ENCODE results near the gene ABCC9.

The ABCC9 gene

DNA sequence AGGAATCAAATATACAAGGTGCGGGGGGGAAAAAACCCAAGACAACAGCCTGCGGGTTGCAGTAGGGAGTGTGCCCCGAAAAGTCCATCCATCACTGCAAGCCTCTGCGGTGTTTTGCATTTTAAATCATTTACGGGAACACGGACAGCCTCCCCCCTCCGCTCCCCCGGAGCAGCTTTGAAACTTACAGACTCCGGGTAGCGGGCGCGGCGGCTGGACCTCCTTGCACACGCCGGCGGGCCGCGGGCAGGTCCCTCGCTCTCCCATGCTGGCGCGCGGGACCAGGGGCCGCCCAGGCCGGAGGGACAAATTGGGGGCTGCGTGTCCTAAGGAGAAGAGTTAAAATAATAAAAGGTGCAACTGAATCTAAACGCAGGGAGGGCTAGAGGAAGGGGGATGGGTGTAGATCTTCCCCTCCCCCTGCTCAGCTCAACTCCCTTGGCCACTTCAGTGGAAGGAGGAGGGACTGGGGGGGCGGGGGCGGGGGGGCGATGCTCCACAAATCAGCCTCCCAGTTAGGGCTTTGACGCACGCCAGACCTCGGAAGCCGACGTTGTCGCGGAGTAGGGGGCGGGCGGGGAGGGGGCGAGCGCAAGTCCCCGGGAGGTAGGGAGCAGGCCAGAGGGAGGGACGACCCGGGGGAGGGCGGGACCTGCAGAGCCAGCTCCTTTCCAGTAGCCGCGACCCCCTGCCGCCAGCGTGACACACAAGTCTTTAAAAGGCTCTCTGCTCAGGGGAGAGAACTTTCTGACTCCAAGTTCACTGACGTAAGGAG is 166.7 kb downstream of the ABCC9 start, which contains the start of gene KCNJ8:
KCNJ8 (minus strand) TSS at position 349 of the 775 bp plus-strand sequence. CDS start 1,090 bp downstream, outside the sequence.
- DNase-seq (ENCODE audit: low read depth): no peak

DNA sequence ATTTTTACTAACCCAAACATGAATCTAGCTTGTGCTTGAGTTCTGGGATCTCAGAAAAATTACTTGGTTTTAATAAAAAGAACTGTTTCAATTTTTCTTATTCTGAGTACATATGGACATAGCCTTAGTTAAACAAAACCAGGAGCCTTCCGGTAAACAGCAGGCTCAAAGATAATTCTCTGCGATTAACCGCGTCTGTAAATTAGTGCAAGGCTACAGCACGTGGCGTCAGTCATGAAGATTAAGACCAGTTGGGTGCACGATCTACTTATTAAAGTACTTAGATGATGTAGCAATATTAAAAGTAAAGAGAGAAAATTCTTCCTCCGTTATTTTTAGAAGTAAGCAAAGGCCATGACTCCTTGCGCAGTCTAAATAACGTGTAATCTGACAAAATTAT is 167.4 kb downstream of the ABCC9 start:
- no peak for DNase-seq (ENCODE audit: low read depth)

DNA sequence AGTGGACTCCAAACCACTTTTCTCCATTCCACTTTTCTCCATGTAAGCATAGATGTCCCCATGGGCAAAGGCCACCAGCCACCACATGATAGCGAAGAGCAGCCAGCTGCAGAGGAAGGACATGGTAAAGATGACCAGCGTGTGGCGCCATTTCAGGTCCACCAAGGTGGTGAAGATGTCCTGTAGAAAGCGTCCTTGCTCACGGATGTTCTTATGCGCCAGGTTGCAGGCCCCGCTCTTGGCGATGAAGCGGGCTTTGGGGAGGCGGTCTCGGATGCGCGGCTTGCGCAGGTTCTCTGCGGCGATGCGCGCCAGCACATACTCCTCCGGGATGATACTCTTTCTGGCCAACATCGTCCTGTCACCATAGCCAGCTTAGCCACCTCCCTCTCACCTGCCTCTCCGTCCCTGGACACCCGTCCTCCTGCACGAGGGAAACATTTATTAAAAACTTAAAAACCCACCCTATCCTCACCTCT is 167.9 kb downstream of the ABCC9 start:
- no peak for DNase-seq (ENCODE audit: low read depth)

DNA sequence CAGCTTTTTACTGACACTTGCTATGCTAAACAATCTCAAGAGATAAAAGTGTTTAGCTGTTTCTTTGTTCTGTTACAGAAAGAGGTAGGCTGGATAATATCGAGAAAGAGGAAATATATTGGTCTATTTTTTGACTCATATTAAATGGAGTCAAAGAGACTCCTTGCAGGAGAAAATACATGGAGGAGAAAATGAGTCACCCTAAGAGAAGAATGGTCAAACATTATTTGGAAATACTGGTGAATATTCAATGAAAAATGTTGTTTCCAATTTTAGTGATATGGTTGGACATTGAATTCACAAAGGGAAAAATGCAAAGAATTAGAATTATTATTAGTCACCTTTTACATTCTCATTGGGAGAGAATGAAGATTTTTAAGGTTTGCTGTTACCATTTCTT is 169.9 kb downstream of the ABCC9 start:
- no peak for DNase-seq (ENCODE audit: low read depth)

DNA sequence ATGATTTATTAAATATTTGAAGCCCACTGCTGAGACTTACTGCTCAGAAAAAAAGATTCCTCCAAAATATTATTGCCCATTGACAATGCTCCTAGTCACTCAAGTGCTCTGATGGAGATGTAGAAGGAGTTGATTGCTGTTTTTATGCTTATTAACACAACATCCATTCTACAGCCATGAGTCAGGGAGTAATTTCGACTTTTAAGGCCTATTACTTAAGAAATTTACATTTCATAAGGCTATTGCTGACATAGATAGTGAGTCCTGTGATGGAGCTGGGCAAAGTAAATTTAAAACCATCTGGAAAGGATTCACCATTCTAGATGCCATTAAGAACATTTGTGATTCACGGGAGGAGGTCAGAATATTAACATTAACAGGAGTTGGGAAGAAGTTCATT is 171.9 kb downstream of the ABCC9 start:
- DNase-seq (ENCODE audit: low read depth): no peak

DNA sequence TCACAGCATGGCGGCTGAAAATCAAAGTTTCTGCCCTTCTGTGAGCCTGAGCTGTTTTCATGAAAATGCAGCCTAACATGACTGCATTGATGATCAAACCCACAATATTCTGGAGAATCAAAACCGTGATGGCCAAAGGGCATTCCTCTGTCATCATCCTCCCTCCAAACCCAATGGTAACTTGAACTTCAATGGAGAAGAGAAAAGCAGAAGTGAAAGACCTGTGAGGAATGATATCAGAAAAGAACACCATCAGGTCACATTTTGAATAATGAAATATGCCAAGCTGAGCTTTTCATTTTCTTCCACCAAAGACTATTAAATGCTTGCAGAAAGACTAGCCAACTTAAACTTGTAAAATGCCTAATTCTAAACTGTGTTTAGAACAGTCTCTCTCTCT is 174.8 kb downstream of the ABCC9 start:
- DNase-seq (ENCODE audit: low read depth): no peak

DNA sequence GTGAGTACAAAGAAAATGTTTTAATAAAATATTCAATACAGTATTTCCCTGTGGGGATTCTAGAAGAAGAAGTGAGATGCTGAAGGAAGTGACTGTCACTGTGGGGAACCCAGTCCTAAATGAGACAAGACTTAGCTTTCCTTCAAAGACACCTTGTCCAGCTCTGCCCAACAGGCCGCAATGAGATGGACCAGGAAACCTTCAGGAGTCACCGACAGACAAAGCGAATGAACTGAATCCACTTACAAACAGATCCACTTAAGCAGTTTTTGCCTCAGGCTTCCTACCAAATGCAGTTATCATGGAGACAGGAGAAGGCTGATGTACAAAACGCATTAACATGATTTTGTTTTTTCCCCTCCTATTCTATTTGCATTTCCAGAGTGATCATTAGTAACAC is 176.3 kb downstream of the ABCC9 start:
- DNase-seq (ENCODE audit: low read depth): no peak

DNA sequence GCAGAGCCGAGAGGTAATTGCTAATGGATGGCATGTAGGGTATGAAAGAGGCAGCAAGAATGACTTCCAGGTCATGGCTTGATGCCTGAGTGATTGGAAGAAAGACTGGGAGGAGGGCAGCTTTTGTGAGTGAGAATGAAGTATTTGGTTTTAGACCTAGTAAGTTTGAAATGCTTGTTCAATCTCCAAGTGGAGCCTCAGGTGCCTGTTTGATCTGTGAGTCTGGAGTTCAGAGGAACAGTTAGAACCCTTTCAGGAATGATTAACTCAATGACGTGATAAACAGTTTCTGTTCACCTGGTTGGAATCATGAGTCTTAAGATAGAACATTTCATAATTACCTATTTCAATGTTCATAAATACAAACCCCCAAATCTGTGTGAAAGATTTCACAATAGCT is 177.2 kb downstream of the ABCC9 start:
- DNase-seq (ENCODE audit: low read depth): no peak

DNA sequence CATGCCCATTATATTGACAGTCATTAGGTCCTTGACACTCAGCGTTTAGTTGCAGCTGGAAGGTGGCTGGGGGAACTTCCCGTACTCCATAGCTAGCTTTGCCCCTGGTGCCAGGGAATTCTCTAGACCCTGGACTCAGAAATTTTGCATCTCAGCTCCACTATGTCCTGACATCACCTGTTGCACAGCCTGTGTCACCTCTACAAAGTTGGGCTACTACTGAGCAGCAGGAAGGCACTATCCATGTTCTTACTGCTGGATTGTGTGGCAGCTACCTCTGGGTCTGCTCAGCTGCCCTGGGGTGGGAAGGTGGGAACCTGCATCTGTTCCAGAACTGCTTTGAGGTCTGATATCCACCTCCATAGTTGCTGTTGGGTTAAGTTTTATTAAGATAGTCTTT is 177.7 kb downstream of the ABCC9 start:
- DNase-seq (ENCODE audit: low read depth): no peak

DNA sequence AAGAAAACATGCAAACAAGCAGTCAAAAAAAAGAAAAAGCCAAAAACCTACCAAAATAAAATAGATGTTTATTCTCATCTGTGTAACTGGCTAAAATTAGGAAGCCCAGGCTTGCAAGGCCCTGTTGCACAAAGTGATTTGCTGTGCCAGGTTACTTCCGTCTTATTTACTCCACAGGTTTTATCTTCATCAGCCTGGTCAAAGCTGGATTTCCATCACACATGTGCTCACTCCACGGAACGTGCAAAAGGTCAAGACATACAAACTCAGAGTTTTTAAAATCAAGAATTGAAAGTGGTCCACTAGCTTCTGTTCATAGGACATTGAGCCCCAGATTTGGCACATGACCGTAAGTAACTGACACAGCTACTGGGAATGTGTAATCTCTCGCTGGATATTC is 181.5 kb downstream of the ABCC9 start:
- DNase-seq (ENCODE audit: low read depth): no peak

DNA sequence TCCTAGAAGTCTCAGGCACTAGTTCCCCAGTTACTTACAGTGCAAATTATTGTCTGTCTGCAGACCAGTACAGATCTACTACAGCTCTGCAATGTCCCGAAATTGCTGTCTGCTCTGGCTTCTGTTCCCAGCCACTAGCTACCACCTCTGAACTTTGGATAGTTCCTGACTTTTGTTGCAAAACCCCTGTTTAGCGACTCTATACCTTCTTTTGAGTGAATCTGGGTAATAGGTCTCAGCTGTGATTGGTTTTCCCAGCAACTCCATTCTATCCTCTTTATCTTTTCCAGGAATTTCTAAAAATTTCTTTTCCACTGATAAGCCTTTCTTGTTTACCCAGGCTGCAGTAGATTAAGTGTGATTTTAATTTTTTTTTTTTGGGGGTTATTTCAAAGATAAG is 183.5 kb downstream of the ABCC9 start:
- no peak for DNase-seq (ENCODE audit: low read depth)

DNA sequence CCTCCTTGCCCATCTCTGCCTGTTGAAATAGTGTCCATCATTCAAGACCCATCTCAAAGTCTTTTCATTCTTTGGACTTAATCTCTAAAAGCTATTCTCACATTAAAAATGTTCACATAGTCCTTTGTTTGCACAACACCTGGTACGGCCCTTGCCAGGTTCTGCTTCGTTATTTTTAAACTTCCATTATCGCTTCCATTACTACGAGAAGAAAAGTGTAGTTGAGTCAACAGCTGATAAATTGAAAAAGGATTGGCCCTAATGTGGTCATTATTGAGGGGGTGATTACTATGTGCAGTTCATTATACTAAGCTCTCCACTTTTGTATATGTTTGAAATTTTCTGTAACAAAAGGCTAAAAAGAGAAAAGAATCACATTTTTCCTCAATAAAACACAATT is 184.5 kb downstream of the ABCC9 start:
- no peak for DNase-seq (ENCODE audit: low read depth)

DNA sequence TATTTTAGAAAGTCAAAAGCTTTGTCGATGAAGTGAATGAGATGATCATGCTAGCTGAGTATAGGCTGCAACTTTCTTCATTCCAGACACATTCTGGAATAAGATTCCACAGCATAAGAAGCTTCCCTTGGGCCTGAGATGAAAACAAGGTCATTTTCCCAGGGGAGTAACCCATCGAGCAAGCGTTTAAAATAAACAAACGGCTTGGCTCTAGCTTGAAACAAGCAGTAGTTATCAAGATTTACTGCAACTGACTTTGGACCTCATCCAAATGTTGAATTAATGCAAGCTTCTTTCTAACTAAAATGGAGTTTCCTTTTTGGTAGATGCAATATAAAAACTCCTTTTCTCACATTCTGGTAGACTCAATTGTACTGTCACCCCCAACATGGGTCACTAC is 189.7 kb downstream of the ABCC9 start:
- DNase-seq (ENCODE audit: low read depth): no peak
